PC-3 (cell line): ENCODE results near the gene MANBA. TPM values are rescaled to one million over a fixed set of nuclear protein-coding genes. Genes with fewer than 3 reads are reported as not detected.
"Not testable (repeated sequence)": the region's sequence is repeated elsewhere in the genome, so short reads cannot be mapped to it uniquely, and the experiment has no call there.

Experiments
- ATAC-seq: fragments of 200-7000 bp; cut with Tn5 transposase; 2 replicates; pipeline ENCODE4 v1.9.1; 2020; ENCODE audit warnings: mild to moderate bottlenecking, moderate library complexity
- BruUV-seq: library from RNA; stranded (reverse); fragments of 400-500 nt; replicated peaks from 2 replicates; lab custom pipeline; 2021; lab: Mats Ljungman, UMichigan
- CTCF ChIA-PET: fragments of 300-600 bp; sonication (Branson Sonifier 250); formaldehyde crosslinking; loops from one replicate; lab custom pipeline; 2022; ENCODE audit warnings: antibody characterized with exemption; lab: Charles Lee
- POLR2A ChIA-PET: fragments of 300-600 bp; sonication (Branson Sonifier 250); formaldehyde crosslinking; loops from one replicate; lab custom pipeline; 2022; ENCODE audit warnings: antibody characterized with exemption; ENCODE audit not compliant: unreplicated experiment; lab: Charles Lee
- DNase-seq: peaks from one replicate; pipeline ENCODE4 v3.0.0-alpha.2; 2015
- H2AFZ ChIP-seq: fragments of 300-600 bp; sonication (generic); 2 replicates; pipeline ENCODE4 v1.6.0; 2016; ENCODE audit warnings: antibody characterized with exemption, low read length
- H3F3A ChIP-seq: fragments of 300-600 bp; sonication (generic); one replicate; pipeline ENCODE4 v1.6.0; 2017; ENCODE audit warnings: antibody characterized with exemption, low read length, control low read depth, mild to moderate bottlenecking; ENCODE audit not compliant: unreplicated experiment
- H3K27ac ChIP-seq: fragments of 300-600 bp; sonication (generic); 2 replicates; pipeline ENCODE4 v1.5.1; 2016; ENCODE audit warnings: mild to moderate bottlenecking, low read length
- H3K27me3 ChIP-seq: fragments of 300-600 bp; sonication (generic); 2 replicates; pipeline ENCODE4 v1.6.1; 2016; ENCODE audit warnings: low read length, mixed read lengths
- H3K36me3 ChIP-seq: fragments of 300-600 bp; sonication (generic); 2 replicates; pipeline ENCODE4 v1.6.1; 2016; ENCODE audit warnings: low read depth, mixed run types, low read length, mixed read lengths
- H3K4me1 ChIP-seq: fragments of 300-600 bp; sonication (generic); 2 replicates; pipeline ENCODE4 v1.5.1; 2016; ENCODE audit warnings: low read length; ENCODE audit not compliant: insufficient read depth
- H3K4me2 ChIP-seq: fragments of 300-600 bp; sonication (generic); 2 replicates; pipeline ENCODE4 v1.6.0; 2016; ENCODE audit warnings: low read length
- H3K4me3 ChIP-seq: fragments of 300-600 bp; sonication (generic); 2 replicates; pipeline ENCODE4 v1.5.1; 2016; ENCODE audit warnings: mild to moderate bottlenecking, low read length, mixed read lengths
- H3K79me2 ChIP-seq: fragments of 300-600 bp; sonication (generic); 2 replicates; pipeline ENCODE4 v1.6.1; 2017; ENCODE audit warnings: low read length, mixed read lengths
- H3K9ac ChIP-seq: fragments of 300-600 bp; sonication (generic); 2 replicates; pipeline ENCODE4 v1.6.0; 2016; ENCODE audit warnings: mild to moderate bottlenecking, low read length
- H3K9me2 ChIP-seq: fragments of 300-600 bp; sonication (generic); replicated peaks from 2 replicates; pipeline ENCODE4 v1.6.1; 2016; ENCODE audit warnings: mixed run types, low read length, mixed read lengths
- H3K9me3 ChIP-seq: fragments of 300-600 bp; sonication (generic); 2 replicates; pipeline ENCODE4 v1.6.1; 2016; ENCODE audit warnings: low read length, mixed read lengths
- H4K20me1 ChIP-seq: fragments of 300-600 bp; sonication (generic); 2 replicates; pipeline ENCODE4 v1.6.1; 2016; ENCODE audit warnings: low read length, mixed read lengths
- EZH2 ChIP-seq: fragments of 300-600 bp; sonication (generic); IDR thresholded peaks from one replicate; pipeline ENCODE4 v1.6.1; 2017; ENCODE audit warnings: antibody characterized with exemption, mild to moderate bottlenecking, low read length; ENCODE audit not compliant: unreplicated experiment
- EZH2phosphoT487 ChIP-seq: fragments of 300-600 bp; sonication (generic); IDR thresholded peaks from 2 replicates; pipeline ENCODE4 v1.6.1; 2018; ENCODE audit warnings: mild to moderate bottlenecking, antibody characterized with exemption, low read length, borderline replicate concordance
- intact Hi-C: fragments of 100-400 bp; cut with micrococcal nuclease; formaldehyde crosslinking; loops from 2 replicates; pipeline ENCODE4 v1.9.0; 2023
- total RNA-seq: library from RNA; depleted of rRNA; stranded (reverse); fragments of >200 nt; gene quantifications from 2 replicates; pipeline ENCODE4 v1.2.3, GENCODE V29; 2014
- TF ChIP-seq, protein P1 (sequence below): fragments of 300-600 bp; sonication (generic); conservative IDR thresholded peaks from 2 replicates; pipeline ENCODE4 v1.5.1; 2017; ENCODE audit warnings: antibody characterized with exemption, low read depth, mild to moderate bottlenecking, low read length

Gene MANBA
- total RNA-seq, 1 experiment from 2014 or later: 20.9 TPM

DNA sequence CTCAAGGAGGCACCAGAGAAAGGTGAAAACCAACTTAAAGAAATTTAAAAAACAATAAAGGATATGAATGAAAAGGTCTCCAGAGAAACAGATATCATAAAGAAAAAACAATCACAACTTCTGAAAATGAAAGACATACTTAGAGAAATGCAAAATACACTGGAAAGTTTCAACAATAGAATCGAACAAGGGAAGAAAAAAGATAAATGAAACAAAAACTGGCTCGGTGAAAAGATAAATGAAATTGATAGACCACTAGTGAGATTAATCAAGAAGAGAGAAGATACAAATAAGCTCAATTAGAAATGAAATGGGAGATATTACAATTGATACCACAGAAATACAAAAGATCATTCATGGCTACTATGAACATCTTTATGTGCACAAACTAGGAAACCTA, 22.0 kb downstream of the MANBA start:
- intact Hi-C loops: loop anchor here (10.0 kb wide), 1 partner anchor 54 kb away; no protein-coding TSS in a partner anchor
- H3K9ac ChIP-seq, H2AFZ ChIP-seq, H3K27me3 ChIP-seq, DNase-seq, H4K20me1 ChIP-seq, H3K9me2 ChIP-seq, H3K36me3 ChIP-seq, CTCF ChIA-PET, H3K27ac ChIP-seq, BruUV-seq, H3K4me3 ChIP-seq, H3K9me3 ChIP-seq, H3K4me2 ChIP-seq, H3F3A ChIP-seq, ATAC-seq: not testable (repeated sequence)
- POLR2A ChIA-PET: interaction anchor here (0.6 kb wide), 1 partner anchor 89 kb away, joined by 3 read pairs; no protein-coding TSS in a partner anchor
- H3K4me1 ChIP-seq: peaks cover 38% of the 10 kb centered on the region
- H3K79me2 ChIP-seq: peaks cover 23% of the 10 kb centered on the region

DNA sequence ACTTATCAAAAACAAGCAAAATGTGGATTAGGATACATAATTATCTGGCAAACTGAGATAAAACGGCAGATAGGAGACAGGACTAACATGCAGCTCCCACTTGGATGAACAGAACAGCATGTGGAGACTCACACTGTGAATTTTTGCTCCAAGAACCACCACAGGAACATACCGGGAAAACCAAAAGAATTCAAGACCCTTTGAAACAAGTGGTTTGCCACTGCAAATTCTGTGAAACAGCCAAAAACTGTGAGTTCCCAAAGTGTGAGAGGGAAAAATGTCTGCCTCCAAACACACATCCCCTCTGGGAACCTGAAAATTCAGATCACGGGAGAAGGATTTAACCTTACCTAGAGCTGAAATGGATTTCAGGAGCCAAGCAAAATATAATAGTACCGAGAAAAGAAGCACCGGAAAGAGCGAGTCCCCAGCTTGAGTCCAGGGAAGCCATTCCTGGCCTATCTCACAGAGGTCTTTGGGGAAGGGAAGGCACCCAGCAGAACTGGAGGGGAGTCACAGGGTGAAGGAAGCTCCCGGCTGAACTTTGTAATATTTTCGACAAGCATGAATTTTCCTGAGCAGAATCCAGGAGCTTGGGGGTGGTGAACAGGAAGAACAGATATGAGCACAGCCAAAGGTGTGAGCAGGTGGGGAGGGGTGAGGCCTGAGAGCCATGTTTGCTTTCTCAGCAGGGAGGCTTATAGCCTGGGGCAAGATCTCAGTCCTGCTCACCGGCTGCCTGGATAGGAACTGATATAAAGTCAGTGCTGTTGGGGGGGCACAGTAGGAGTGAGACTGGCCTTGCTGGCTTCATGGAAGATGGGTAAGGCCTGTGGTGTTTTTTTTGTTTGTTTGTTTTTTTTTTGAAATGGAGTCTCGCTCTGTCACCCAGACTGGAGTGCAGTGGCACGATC, 23.9 kb downstream of the MANBA start:
- ChIA-PET CTCF (no interaction called here), POLR2A (no interaction called here)
- Histone ChIP-seq H3K36me3 (no peaks in the 10 kb centered on the region), H3K4me3 (no peak overlapping the region), H3K79me2 (peaks cover 32% of the 10 kb centered on the region), H2AFZ (no peak overlapping the region), H3F3A (peaks cover 7% of the 10 kb centered on the region), H3K4me1 (peaks cover 38% of the 10 kb centered on the region), H3K4me2 (peak overlapping the region; percentile 51), H3K9me2 (no peaks in the 10 kb centered on the region), H3K9ac (peak overlapping the region; percentile 13; the same call in 1 of the 2 replicates), H3K9me3 (no peaks in the 10 kb centered on the region), H3K27ac (peak overlapping the region; percentile 82), H3K27me3 (no peaks in the 10 kb centered on the region), H4K20me1 (no peaks in the 10 kb centered on the region)
- intact Hi-C loops: loop anchor here (10.0 kb wide), 1 partner anchor 52 kb away; no protein-coding TSS in a partner anchor
- ATAC-seq (peak; percentile 41), DNase-seq (peak; percentile 78)
- TF ChIP-seq, protein P1, sequence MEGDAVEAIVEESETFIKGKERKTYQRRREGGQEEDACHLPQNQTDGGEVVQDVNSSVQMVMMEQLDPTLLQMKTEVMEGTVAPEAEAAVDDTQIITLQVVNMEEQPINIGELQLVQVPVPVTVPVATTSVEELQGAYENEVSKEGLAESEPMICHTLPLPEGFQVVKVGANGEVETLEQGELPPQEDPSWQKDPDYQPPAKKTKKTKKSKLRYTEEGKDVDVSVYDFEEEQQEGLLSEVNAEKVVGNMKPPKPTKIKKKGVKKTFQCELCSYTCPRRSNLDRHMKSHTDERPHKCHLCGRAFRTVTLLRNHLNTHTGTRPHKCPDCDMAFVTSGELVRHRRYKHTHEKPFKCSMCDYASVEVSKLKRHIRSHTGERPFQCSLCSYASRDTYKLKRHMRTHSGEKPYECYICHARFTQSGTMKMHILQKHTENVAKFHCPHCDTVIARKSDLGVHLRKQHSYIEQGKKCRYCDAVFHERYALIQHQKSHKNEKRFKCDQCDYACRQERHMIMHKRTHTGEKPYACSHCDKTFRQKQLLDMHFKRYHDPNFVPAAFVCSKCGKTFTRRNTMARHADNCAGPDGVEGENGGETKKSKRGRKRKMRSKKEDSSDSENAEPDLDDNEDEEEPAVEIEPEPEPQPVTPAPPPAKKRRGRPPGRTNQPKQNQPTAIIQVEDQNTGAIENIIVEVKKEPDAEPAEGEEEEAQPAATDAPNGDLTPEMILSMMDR: no peak
- TF ChIP-seq EZH2phosphoT487 (no peak), EZH2 (no peak)
- BruUV-seq: no TSS peak

DNA sequence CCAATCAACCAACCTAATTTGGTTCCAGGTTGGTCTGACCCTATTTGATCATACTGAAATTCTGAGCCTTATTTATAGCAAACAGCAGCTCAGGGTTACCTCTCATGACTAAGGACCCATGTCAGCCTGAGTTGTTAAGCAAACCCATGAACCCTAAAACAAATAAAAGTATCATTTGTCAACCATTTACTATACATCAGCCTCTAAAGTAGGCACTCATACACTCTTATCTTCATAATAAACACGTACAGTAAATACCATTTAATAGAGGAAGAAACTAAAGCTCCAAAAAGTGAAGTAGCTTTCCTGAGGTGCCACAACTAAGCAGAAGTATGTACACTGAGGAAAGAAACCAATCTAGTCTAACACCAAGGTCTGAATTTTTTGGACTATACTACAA, 25.2 kb downstream of the MANBA start:
- H3K36me3 ChIP-seq: peaks cover 7% of the 10 kb centered on the region; the same call in 1 of the 2 replicates
- no peak overlapping the region for H2AFZ ChIP-seq
- H3K79me2 ChIP-seq: peaks cover 32% of the 10 kb centered on the region
- DNase-seq (peak; percentile 63), ATAC-seq (peak; percentile 77)
- H3K4me1 ChIP-seq: peaks cover 38% of the 10 kb centered on the region
- H3K27ac ChIP-seq: peak overlapping the region; percentile 82
- H3K27me3 ChIP-seq: no peaks in the 10 kb centered on the region
- H3K4me3 ChIP-seq: no peak overlapping the region
- H3K4me2 ChIP-seq: peak overlapping the region; percentile 51
- ChIA-PET POLR2A (no interaction called here), CTCF (no interaction called here)
- peaks cover 7% of the 10 kb centered on the region for H3F3A ChIP-seq
- H4K20me1 ChIP-seq: no peaks in the 10 kb centered on the region
- no peaks in the 10 kb centered on the region for H3K9me2 ChIP-seq
- TF ChIP-seq EZH2: no peak
- TF ChIP-seq EZH2phosphoT487: no peak
- TF ChIP-seq, protein P1: no peak
- peak overlapping the region; percentile 44; the same call in 1 of the 2 replicates for H3K9ac ChIP-seq
- BruUV-seq: no TSS peak
- no peaks in the 10 kb centered on the region for H3K9me3 ChIP-seq
- intact Hi-C loops: loop anchor here (10.0 kb wide), 1 partner anchor 51 kb away; no protein-coding TSS in a partner anchor
